GM19043 (cell line): ENCODE measurements around the gene IL37.

Experiments
- ATAC-seq: cut with Tn5 transposase; IDR thresholded peaks from one replicate; pipeline ENCODE4 v1.9.1; 2021; ENCODE audit warnings: low read depth; ENCODE audit not compliant: unreplicated experiment

Gene IL37, protein sequence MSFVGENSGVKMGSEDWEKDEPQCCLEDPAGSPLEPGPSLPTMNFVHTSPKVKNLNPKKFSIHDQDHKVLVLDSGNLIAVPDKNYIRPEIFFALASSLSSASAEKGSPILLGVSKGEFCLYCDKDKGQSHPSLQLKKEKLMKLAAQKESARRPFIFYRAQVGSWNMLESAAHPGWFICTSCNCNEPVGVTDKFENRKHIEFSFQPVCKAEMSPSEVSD

DNA sequence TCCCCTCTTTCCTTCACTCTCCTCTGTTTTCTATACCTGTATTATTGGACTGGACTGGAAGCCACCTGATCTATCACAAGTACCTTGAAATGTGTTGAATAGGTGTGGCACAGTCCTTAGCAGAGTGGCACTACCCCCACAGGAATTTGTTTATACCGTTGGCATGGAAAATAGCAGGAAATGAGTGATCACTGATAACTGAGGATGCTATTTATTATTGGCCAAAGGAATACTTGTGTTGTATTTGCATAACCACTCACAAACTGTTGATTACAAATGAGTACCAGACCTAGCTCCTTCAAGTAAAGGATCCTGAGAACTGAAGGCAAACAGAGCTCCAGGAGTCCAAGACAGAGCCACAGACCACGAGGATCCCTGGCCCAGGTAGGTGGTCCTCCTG is at the start of gene IL37:
TSS of gene IL37 (plus strand) at position 301 of the 400 bp plus-strand sequence. CDS start 1,848 bp downstream, outside the sequence.
- no peak for ATAC-seq

DNA sequence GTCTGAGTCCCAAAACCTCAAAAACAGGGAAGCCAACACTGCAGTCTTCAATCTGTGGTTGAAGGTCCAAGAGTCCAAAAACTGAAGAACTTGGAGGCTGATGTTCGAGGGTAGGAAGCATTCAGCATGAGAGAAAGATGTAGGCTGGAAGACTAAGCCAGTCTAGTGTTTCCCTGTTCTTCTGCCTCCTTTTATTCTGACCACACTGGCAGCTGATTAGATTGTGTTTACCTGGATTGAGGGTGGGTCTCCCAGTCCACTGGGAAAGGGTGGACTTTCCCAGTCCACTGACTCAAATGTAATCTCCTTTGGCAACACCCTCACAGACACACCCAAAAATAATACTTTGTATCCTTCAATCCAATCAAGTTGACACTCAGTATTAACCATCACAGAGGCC is 46.9 kb upstream of the IL37 start:
- ATAC-seq: no peak

DNA sequence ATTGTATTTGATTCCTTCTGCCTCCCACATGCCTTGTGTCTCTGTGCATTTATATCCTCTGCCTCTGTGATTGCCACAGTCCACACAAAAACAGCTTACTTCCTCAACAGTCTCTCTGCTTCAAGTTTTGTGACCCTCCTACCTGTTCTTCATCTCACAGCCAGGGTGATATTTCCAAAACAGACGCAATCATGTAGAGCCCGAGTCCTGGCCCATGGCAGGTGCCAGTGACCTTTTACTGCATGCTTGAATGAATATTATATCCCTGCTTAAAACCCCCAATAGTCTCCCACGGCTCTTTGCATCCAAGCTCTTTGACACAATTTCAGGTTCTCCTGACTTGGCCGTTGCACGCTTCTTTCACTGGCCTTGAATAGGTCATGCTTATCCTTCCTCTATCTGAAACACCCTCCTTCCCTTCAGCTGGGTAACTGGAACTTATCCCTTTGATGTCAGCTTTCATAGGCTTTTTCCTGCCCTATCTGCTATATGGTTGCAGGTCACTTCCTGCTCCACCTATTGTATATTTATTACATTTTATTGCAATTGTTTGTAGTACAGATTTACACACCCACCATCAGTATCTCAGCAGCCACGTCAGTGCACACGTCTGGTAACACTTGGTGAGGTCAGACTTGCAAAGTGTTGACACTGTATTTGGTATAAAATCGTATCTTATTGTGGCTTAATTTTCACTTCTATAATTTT is 44.7 kb upstream of the IL37 start:
- no peak for ATAC-seq

DNA sequence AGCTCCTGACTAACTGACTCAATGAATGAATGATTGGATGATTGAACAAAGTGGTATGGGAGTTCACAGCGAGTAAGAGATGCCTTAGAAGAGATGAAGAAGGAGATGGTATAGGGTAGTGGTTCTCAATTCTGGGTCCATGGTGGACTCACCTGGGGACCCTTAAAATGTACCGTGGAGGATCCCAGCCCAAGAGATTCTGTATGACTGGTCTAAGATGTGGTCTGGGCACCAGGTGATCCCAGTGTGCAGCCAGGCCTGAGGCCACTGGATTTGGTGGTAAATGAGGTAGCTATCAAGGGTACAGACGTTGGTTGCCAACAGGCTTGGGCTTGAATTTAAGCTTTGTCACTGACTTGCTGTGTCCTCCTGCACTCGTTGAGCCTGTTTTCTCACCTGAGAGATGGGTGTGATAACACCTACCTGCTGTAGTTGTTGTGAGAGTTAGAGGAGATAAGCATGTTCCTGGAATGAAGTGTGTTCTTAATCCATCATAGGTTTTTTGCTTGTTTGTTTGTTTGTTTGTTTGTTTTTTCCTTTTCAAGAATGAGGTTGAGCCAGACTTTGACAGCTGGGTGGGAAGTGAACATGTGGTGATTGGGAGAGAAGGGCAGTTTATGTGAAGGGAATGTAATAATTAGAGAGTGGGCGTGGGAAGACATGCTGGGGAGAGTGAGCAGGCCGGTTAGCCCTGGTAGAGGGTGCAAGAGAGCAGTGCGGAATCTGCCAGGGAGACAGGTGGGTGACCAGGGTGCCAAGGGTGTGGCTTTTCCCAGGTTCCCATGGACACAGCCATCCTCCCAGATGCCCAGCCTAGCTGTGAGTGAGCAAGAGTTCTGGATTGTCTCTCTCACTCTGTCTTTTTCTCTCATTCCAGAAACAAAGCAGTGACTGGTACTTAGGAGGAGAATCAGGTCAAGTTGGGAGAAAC is 43.0 kb upstream of the IL37 start:
- no peak for ATAC-seq

DNA sequence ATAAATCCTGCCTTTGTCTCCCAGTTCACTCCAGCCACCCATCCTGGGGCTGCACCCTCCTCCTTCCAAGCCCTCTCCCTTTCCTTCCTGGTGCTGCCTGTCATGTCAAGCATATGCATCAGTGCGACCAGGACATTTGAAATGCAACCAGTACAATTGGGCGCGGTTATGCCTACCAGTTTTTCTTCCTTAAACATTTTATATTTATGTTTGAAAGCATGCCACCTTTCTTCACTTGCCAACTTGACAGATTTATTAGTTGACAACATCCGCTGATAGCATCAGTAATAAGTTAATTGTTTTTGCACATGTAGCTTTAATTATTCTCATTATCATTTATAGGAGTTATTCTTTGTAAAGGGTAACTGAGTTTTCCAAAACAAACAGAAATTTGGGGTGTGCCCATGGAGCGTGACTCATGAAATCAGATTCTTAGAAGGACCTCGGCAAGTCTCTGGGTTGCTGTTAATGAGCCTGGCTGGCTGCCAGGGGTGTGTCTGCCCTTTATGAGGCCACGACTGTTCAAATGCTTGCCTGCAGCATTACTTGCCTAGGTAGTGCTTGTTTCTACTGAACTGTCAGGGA is 41.6 kb upstream of the IL37 start:
- ATAC-seq: no peak

DNA sequence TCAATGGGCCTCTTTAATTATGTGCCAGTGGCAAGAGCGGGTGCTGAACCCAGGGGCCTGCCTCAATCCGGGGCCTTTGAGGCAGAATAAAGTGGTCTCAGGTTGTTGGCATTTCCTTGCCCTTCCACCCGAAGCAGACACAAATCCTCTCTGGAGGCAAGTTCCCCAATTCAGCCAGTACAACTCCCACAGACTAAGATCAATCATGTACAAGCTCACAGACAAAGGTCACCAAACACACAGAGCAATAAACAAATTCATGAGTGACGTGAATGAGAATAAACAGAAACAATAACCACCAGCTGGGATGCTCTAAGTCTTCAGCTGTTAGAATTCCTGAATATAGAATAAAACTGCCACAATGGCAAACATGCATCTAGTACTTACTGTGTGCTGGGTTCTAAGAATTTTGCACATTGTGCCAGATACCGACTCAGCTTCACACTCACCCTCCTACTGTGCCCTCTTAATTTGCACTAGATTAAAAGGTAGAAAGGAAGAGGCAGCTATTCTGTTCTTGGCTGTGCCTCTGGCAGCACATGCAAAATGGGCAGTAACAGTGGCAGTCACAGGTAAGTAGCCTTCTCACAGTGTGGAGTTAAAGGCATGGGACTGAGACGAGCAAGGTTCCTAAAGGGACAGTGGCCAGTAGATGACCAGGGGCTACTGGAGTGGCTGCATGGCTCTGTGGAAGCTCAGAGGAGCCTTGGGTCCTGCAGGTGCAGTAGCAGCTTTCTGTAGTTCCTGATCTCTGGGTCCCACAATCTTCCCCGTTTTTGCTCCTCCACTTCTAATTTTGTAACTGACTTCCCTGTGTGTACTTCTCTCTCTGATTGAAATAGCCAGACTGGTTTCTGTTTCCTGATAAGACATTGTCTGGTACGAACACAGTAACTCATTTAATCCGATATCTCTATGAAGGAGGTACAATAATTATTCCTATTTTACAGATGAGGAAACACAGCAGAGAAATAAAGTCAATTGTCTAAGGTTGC is 39.8 kb upstream of the IL37 start:
- no peak for ATAC-seq

DNA sequence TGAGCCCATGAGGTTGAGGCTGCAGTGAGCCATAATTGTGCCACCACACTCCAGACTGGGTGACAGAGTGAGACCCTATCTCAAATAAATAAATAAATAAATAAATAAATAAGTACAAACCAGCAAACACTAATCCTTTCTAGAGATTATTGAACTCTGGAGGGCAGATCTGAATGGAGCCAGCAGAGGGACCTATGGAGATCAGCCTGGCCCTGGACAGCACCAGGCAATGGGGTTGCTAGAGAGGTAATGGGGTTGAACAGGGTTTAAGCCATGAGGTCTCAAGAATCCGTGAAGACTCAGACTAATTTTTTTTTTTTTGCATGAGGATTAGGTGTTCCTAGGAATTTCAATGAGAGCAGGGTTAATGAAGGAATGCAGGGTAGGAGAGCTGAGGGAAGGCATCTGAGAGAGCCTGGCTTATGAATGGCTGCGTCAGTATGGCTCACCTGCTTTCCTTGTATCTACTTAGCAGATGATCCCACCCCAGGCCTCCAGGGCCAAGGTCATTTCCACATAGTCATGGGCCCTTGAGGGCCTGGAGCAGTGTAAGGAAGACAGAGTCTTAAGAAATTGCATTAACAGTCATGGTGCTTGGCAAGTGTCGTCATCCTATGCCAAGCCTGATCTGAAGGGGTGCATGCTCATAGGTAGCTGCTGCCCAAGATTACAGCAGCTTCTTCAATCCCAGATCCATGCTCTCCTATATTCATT is 34.6 kb upstream of the IL37 start:
- ATAC-seq: no peak

DNA sequence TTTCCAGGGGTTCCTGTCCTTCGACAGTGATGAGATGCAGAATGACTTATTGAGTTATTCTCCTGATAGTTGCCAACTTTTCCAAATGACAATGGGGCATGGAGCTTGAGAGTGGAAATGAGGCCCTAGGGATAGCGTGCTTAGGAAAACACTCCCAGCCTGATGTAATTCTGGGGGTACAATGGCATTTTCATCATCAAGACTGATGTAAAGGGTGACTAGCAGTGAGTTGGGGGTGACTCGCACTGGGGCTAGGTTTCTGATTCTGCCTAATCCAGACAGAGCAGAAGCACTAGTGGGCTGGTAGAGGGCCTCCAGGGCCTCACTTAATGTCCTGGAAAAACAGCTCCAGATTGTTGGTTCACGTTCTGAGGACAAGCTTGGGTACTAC is 34.0 kb upstream of the IL37 start:
- ATAC-seq: no peak

DNA sequence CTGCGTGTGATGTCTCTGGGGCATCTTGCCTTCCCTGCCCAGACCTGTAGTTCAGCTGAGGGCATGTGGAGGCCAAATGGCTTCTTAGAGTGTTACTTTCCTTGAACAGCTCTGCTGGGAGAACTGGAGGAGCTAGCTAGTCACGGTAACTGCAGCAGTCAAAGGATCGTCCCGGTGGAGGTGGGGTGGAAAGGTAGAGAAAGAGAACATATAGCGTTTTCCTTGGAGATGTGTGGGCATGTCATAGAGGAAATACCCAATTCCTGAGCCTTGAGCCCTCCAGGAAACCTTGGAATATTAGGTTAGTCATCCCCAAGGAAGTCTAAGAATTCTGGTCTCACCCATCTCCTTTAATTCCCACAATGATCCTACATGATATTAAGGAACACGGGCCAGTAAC is 33.5 kb upstream of the IL37 start:
- no peak for ATAC-seq

DNA sequence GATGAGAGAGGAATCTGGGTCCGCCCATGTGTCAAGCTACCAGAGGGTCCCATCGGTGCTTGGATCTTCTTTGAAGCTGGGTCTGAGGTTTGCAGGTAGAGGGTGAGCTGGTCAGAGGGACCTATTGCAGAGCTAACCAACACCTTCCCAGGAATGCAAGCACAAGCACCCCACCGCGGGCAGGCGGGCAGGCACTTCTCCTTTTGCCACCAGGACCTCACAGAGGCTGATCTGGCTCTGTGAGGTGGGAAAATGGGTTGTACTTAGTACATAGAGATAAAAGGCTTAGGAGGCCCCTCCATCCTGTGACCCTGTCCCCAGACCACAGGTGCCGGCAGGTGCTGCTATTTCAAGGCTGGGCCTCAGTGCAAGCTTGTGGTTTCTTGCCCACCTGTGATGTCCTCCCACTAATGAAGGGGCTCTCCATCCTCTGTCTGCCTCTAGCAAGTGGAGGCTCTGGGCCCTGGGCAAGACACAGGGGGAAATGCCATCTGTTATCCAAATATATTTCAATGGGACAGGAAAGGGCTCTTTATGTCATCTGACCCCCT is 31.4 kb upstream of the IL37 start:
- ATAC-seq: no peak

DNA sequence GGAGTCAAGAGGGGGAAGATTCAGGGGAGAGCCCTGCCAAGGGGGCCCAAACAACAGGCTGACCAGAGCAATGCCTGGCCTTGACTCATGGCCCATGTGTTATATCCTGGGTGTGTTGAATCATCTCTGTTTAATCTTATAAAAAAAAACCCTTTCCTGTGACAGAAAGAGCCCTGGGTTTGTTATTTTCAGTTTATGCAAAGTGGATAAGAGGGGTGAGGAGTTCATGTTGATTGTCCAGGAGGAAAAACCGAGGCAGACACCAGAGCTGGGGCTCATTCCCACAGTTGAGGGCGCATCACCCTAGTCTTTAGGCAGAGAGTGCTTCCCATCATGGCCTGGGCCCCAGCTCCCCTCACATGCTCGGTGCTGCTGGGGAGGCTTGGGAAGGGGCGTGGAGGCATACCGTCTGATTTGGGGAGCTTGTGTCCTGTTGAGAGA is 30.9 kb upstream of the IL37 start:
- ATAC-seq: no peak

DNA sequence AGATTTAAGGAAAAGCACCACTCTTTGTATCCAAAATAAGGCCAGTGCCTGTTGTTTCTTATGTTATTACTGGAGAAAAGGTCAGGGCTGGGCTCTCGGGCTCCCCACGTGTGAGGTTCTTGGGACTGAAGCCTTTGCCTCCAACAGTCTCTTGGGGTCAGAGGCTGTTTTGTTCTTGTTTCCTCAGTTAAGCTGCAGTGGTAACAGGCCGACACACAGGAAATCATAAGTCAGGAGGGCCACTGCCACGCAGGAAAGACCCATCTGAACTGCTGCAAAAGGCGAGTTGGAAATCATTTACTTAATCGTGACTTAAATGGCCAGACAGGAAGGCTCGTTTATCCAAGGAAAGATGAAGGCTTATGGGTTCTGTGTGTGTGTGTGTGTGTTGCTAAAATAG is 30.3 kb upstream of the IL37 start:
- no peak for ATAC-seq

DNA sequence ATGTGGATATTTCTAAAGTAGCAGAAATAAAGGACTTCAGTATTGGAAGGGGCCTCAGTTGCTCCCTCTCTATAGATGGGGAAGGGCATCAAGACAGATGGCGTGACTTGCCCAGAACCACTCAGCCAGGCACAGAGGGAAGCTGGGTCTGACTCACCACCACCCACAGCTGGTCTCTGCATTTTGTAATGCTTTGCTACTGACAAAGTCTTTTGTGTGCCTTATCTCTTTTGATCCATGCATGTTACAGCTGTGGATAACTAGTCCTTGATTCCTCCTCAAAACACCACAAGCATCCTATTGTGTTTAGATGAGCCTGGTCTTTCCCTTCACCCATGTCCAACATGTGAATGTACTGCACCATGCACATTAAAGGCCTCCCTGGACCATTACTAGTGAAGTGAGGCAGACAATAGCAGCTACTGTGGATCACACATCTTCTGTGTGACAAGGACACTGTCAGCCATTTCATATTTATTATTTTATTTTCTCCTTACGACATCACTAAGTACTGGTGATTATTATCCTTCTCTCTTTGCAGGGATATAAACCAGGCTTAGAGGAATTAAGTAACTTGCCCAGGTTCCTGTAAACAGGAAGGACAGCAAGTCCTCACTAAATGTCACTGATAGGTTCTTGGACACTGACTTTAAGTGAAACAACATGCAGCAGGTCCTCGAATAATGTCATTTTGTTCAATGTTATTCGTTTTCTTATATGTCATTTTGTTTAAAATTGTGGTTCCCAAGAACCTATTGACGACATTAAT is 29.6 kb upstream of the IL37 start:
- peak; percentile 73 for ATAC-seq

DNA sequence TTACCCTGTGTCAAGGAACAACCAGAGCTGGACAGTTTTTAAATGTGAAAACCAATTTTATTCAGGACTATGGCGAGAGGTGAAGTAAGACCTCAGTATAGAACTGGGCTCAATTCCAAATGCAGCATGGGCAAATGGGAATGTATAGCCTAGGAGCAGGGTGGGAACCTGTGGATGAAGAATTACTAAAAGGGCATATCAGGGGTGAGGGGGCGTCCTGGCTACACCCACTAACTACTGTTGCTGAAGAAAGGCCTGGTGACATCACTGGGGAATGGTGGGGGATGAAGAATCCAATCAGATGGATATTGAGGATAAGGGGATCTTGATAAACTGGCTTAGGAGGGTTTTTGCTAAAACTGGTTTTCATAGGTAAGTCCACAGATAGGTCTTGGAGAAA is 27.3 kb upstream of the IL37 start:
- no peak for ATAC-seq

DNA sequence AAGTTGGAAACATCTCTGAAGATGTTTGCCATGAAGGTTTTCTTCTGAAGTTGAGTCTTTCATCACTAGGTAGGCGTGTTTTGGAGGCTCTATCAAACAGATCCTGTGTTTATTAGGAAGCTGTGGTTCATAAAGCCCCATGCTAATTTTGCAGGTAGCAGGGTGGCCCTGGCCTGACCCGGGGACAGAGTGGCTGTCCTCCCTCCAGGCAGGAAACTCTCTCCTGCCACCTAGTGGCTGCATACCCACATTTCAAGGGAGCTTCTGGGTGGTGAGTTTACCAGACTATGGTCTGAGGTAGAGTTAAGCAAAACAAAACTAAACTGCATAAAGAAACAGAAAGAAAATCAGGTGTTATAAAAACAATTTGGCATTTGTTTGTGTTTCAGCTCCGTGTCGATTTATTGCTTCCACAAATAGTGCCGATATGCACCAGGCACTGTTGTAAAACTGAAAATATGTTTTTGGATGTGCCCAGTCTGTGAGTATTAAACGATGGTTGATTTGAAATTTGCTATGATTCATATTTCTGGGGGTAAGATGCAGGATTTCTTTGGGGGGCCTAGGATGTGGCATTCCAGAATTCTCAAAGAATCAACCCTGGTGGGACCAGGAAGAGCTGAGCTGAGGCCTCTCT is 26.0 kb upstream of the IL37 start:
- ATAC-seq: peak; percentile 37

DNA sequence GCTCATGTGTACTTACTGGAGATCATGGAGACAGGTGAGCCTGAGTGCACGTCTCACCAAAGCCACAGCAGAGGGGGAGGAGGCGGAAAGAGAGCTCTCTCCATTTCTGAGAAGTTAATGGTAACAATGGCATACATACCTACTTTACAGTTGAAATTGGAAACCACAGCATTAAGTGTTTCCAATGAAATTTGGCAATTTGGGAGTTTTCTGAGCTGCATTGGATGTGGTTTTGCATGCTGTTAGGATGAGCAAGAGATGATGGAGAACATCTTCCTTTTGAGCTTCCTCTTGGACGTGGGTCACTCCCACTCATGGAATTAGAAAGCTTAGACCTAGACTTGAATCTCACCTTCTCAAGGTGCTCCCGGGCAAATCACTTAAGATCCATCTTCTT is 25.5 kb upstream of the IL37 start:
- no peak for ATAC-seq

DNA sequence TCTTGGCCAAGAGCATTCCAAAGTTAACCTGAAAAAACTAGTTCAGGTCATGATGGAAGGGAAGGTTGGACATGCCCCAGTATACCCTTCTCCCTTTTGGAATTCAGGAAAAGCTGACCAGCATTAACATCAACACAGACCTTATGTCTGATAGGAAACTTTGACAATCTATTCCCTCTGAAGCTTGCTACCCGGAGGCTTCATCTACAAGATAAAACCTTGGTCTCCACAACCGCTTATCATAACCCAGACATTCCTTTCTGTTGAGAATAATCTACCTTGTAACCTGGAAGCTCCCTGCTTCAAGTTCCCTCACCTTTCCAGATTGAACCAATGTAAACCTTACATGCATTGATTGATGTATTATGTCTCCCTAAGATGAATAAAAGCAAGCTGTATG is 24.7 kb upstream of the IL37 start:
- ATAC-seq: no peak
